Nucleus accumbens (tissue), 56 donors: ENCODE measurements around the gene KRT36.

ENCODE experiments used
- DNase-seq, 56 donors: peaks; one replicate each; lab custom pipeline; 2025; lab: John Stamatoyannopoulos, UW

The KRT36 gene

GRCh38 chr17:41448506-41448905 lies 41.2 kb downstream of the KRT36 start:
- DNase-seq = no peak

- no peak for DNase-seq
These were observed 42.9 kb downstream of the KRT36 start for GRCh38 chr17:41446806-41447205.

GRCh38 chr17:41444640-41445039 lies 45.1 kb downstream of the KRT36 start:
- DNase-seq = no peak

DNA sequence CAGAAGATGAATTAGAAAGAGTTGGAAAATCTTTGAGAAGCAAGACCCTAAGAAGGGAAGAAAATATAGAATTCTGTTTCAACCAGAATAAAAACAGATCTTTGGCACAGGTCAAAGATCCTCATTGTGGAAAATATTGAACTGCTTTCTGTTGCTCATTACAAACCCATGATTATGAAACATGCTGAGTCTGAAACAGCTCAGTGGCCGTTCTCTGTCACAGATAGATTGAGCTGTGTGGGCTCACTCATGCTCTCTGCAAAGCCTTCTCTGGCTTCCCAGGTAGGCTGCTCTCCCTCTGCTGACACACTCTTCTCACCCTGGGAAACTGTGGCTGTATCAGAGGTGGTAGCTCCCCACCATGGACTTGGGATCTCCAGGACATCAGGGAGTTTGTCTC lies 45.5 kb downstream of the KRT36 start:
- DNase-seq = no peak

DNA sequence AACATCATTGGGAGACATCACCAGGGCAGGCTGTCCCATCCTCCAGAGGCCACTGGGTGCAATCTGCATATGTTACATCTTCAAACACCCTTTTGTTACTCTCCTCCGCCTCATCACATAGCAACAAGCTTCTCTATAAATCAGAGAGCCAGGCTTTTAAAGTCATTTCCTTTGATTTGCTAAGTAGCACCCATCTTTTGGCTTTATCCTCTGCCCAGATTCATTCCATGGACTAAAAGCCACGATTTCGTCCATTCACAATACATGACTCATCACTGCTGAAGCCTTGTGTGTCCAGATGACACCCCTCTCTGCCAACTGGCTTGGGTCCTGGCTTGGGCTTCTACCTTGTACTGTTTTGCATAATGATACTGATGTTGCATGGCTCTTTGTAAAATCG lies 47.0 kb downstream of the KRT36 start:
- no peak for DNase-seq

- DNase-seq = no peak
These were observed 49.1 kb downstream of the KRT36 start, which contains the start of gene KRT38 for GRCh38 chr17:41440531-41441033. TSS of gene KRT38 (minus strand) at chr17:41440983. CDS start at chr17:41440921, 62 bp downstream.

GRCh38 chr17:41439375-41439774 lies 50.3 kb downstream of the KRT36 start:
- DNase-seq = no peak

GRCh38 chr17:41437769-41438168 lies 51.9 kb downstream of the KRT36 start:
- DNase-seq = no peak

GRCh38 chr17:41437254-41437653 lies 52.5 kb downstream of the KRT36 start:
- no peak for DNase-seq
